ENCODE measurements around the gene C16orf74.

DNA sequence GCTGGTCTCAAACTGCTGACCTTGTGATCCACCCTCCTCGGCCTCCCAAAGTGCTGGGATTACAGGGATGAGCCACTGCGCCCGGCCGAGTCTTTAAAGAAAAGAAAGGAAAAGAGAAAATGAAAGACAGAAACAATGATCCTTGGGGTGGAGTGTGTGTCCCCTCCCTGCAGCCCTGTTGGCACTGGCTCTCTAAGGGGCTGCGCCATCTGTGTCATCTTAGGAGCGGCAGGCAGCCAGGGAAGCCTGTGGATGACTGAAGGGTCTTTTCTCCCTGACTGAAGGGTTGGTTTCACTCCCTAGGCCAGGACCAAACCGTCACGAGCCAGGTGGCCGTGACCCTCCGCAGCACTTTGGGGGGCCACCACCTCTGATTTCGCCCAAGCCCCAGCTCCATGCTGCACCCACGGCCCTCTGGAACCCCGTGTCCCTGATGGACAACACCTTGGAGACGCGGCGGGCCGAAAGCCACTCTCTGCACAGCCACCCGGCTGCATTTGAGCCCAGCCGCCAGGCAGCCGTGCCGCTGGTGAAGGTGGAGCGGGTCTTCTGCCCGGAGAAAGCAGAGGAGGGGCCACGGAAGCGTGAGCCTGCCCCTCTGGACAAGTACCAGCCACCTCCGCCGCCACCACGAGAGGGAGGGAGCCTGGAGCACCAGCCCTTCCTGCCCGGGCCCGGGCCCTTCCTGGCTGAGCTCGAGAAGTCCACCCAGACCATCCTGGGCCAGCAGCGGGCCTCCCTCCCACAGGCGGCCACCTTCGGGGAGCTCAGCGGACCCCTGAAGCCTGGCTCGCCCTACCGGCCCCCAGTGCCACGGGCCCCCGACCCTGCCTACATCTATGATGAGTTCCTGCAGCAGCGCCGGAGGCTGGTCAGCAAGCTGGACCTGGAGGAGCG lies 89.8 kb downstream of the C16orf74 start:
- TF ChIP-seq, protein P1, sequence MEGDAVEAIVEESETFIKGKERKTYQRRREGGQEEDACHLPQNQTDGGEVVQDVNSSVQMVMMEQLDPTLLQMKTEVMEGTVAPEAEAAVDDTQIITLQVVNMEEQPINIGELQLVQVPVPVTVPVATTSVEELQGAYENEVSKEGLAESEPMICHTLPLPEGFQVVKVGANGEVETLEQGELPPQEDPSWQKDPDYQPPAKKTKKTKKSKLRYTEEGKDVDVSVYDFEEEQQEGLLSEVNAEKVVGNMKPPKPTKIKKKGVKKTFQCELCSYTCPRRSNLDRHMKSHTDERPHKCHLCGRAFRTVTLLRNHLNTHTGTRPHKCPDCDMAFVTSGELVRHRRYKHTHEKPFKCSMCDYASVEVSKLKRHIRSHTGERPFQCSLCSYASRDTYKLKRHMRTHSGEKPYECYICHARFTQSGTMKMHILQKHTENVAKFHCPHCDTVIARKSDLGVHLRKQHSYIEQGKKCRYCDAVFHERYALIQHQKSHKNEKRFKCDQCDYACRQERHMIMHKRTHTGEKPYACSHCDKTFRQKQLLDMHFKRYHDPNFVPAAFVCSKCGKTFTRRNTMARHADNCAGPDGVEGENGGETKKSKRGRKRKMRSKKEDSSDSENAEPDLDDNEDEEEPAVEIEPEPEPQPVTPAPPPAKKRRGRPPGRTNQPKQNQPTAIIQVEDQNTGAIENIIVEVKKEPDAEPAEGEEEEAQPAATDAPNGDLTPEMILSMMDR (IDR thresholded peaks at IDR 0.05 in 4 of 5, conservative IDR thresholded peaks at IDR 0.05 in 1 of 5), result no peak
- TF ChIP-seq POLR2A (IDR thresholded peaks at IDR 0.05), result no peak

Measured in gastrocnemius medialis (tissue), 4 donors.